Right ventricle myocardium inferior (tissue), 1 donor: Measurements from ENCODE around the gene TTLL7. TPM values are rescaled to one million over a fixed set of nuclear protein-coding genes. Genes with fewer than 3 reads are reported as not detected.
"Not testable (repeated sequence)": the region's sequence is repeated elsewhere in the genome, so short reads cannot be mapped to it uniquely, and the experiment has no call there.

Experiments used
- ATAC-seq: fragments of 200-7000 bp; cut with Tn5 transposase; one replicate; pipeline ENCODE4 v1.9.1; 2020; ENCODE audit warnings: mild to moderate bottlenecking, moderate library complexity
- DNase-seq: peaks from one replicate; pipeline ENCODE4 v3.0.0; 2021; ENCODE audit errors: missing footprints
- intact Hi-C: fragments of 100-400 bp; cut with DNase I; formaldehyde crosslinking; loops from one replicate; pipeline ENCODE4 v1.11.0; 2022
- total RNA-seq: library from RNA; stranded (reverse); fragmentation: NEBNext Ultra II Directional; extraction: Animal tissue kit (Norgen Biotek cat#: 25700); gene quantifications from one replicate; pipeline ENCODE4 v1.2.1, GENCODE V29; 2021
- donor health status: DM: no; HTN: yes; CAD: no; lungs with severe emphysema.

Gene TTLL7
- total RNA-seq, 1 donor from 2014 or later, result 3.7 TPM

DNA sequence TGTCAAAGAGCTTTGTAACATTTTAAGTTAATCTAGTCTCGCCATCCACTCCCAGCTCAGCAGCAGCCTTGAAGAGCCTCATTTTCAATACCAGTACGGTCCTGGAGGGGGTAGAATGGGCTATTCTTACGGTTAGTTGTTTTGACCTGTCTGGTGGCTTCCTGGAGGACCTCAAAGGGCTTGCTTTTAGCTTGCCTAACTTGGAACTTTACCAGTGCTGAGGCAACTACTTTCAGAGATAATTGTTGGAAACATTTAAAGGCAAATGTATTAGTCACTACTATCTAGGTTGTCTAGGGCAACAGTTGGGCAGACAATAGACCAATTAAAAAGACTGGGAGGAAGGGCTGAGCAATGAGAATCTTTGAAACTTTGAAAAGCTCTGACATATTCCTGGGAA is 56.0 kb downstream of the TTLL7 start:
- intact Hi-C loops, result no loop called here
- DNase-seq (no peak), ATAC-seq (no peak)

GRCh38 chr1:83934550-83934949 is 64.4 kb downstream of the TTLL7 start:
- DNase-seq (no peak), ATAC-seq (no peak)
- intact Hi-C loops, result loop anchor here (5.0 kb wide), 1 partner anchor 498 kb away; no protein-coding TSS in a partner anchor

DNA sequence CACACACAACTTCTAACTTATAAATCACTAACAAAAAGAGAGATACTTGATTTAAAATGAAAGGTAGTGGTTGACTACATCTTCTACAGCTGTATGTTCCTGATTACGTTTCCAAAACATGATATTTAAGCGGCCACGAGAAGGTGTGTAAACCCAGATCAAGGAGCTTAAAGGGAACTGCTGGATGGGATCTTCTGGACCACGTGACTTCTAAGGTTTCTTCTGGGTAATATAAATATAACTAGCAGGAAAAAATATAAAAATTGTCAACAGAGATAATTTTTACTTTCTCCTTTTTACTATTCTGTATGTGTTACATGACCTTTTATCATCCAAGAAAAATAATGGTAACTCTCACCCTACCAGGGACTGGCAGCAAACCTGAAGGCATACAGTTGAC is 66.2 kb downstream of the TTLL7 start:
- ATAC-seq (no peak), DNase-seq (no peak)
- intact Hi-C loops, result loop anchor here (5.0 kb wide), 1 partner anchor 500 kb away; no protein-coding TSS in a partner anchor

DNA sequence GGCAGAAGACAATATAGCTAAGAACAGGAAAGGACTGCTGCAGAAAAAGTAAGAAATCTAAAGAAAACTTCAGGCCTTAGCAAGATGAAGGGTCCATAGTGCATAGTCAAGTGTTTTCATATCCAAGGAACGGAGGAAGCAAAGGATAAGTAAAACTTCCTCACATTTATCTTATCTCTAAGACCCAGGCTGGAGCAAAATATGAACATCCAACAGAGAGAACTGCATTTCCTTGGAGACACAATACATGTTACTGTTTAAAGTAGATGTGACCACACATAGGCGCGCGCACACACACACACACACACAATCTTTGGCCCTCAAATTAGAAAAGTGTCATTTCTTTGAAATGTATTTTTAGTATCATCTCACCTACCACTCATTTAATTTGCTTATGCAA is 66.7 kb downstream of the TTLL7 start:
- no peak for DNase-seq
- intact Hi-C loops, result loop anchor here (5.0 kb wide), 1 partner anchor 500 kb away; no protein-coding TSS in a partner anchor
- no peak for ATAC-seq

DNA sequence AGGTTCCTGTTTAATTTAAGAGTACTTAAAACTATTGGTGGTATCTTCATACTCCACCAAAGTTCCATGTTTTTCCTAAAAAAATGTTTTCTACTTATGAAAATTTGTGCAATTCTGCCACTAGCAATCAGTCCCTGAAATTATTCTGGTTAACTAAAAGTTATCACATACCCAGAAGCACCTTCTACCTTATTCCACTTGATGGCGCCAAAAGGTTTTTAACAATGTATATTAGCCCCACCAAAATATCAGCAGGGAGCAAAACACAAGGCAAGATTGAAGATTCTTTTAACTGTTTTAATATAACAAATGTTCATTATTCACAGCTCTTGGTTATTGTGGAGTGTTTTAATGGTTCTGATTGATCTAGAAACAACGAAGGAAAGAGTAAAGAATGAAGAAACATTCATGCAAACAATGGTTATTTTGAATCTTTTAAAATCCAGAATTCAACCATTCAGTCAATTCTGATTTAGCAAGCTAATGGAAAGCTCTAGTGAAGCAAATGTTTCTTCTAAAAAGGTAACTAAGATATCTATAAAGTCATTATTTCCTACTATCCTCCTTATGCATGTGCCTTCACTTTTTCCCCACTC is 67.2 kb downstream of the TTLL7 start:
- DNase-seq (no peak), ATAC-seq (peak; percentile 63)
- intact Hi-C loops, result loop anchor here (1.0 to 5.0 kb wide), 2 partner anchors 191 to 501 kb away; no protein-coding TSS in a partner anchor

DNA sequence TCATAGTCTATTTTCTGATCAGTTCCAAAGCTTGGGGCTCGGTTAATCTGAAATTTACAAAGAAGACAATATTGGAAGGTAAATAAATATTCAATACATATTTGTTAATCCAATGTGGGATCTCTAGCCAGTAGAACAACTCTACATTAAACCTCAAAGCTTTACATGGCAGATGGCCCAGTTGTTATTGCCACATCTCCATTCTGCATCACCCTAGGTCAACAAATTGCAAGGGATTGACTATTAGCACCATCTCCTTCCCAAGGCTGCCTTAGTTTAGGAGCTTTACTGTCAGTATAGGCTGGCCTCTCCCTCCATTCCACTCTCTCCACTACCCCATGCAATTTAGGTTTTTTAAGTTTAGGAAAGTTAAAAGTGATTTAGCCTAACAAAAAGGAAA is 69.7 kb downstream of the TTLL7 start:
- ATAC-seq (no peak), DNase-seq (no peak)
- intact Hi-C loops, result loop anchor here (10.0 kb wide), 1 partner anchor 826 kb away; no protein-coding TSS in a partner anchor

GRCh38 chr1:83928396-83928795 is 70.5 kb downstream of the TTLL7 start:
- ATAC-seq (peak; percentile 59), DNase-seq (no peak)
- intact Hi-C loops, result loop anchor here (10.0 kb wide), 1 partner anchor 826 kb away; no protein-coding TSS in a partner anchor

DNA sequence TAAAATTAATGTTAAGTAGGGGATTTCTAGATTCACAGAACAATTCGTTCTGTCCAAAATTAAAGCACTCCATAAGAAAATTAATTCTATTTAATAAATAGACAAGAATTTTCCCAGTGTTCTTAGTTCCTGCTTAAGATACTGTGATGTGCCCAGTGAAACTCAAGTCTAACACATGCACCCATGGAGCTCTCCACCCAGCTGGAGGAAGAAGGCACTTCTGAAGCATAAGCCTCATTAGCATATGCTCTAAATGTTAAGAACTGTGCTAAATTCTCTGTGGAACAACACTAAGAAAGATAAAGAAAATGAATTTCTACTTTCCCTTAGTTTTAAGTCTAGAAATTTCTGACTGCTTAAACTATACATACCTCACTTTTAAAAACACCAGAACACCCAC is 71.2 kb downstream of the TTLL7 start:
- no peak for DNase-seq
- intact Hi-C loops, result loop anchor here (10.0 kb wide), 1 partner anchor 827 kb away; no protein-coding TSS in a partner anchor

GRCh38 chr1:83927061-83927460 is 71.9 kb downstream of the TTLL7 start:
- no peak for ATAC-seq
- intact Hi-C loops, result loop anchor here (10.0 kb wide), 1 partner anchor 828 kb away; no protein-coding TSS in a partner anchor
- no peak for DNase-seq

More for the DNA sequence above, 71.2 kb downstream of the TTLL7 start:
- ATAC-seq, result no peak

DNA sequence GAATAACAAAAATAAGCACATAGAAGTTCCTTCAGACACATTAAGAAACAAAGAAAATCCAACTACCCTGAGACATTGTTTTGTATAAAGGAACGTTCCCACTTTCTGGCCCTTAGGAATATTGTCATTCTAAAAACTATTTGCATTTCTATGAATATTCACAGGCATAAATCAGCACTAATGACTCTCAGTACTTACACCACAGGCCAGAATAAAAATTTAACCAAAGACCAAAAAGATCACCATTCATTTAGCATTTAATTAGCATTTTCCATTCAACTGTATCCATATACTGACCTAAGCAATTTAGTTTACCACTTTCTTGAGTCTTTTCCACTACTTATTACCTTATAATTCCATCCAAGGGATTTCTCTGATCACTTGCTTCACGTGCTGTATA is 75.4 kb downstream of the TTLL7 start:
- no peak for ATAC-seq
- intact Hi-C loops, result loop anchor here (10.0 kb wide), 1 partner anchor 831 kb away; no protein-coding TSS in a partner anchor
- DNase-seq, result no peak

- ATAC-seq (no peak), DNase-seq (no peak)
- intact Hi-C loops, result loop anchor here (10.0 kb wide), 1 partner anchor 832 kb away; no protein-coding TSS in a partner anchor
Measured at GRCh38 chr1:83922431-83922830, 76.5 kb downstream of the TTLL7 start.

DNA sequence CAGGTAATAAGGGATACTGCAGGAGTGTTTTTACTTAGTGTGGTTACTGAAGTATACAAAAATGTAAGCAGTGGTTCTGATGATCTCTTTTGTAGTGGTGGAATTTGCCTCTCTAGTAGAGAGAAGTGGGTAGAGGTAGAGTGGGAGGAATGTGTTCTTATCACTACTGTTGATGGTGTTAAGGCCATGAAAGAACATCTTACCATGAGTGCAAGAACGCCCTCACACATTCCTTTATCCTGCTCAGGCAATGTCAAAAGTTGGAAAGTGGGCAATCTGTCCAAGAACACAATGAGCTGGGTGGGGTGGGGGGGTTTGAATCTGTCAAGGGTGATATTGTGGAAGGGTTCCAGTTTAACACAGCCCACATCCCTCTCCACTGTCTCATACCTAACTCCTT is 78.6 kb downstream of the TTLL7 start:
- no peak for DNase-seq
- intact Hi-C loops, result loop anchor here (10.0 kb wide), 1 partner anchor 834 kb away; no protein-coding TSS in a partner anchor
- no peak for ATAC-seq

- no peak for DNase-seq
- intact Hi-C loops, result loop anchor here (10.0 kb wide), 1 partner anchor 835 kb away; no protein-coding TSS in a partner anchor
- no peak for ATAC-seq
Measured at GRCh38 chr1:83919872-83920271, 79.1 kb downstream of the TTLL7 start.

GRCh38 chr1:83918688-83919285 is 80.1 kb downstream of the TTLL7 start:
- DNase-seq, result no peak
- ATAC-seq, result no peak
- intact Hi-C loops, result no loop called here

GRCh38 chr1:83917959-83918358 is 81.0 kb downstream of the TTLL7 start:
- no peak for ATAC-seq
- intact Hi-C loops, result no loop called here
- no peak for DNase-seq

GRCh38 chr1:83916094-83916493 is 82.8 kb downstream of the TTLL7 start:
- ATAC-seq, intact Hi-C loops, DNase-seq: not testable (repeated sequence)

DNA sequence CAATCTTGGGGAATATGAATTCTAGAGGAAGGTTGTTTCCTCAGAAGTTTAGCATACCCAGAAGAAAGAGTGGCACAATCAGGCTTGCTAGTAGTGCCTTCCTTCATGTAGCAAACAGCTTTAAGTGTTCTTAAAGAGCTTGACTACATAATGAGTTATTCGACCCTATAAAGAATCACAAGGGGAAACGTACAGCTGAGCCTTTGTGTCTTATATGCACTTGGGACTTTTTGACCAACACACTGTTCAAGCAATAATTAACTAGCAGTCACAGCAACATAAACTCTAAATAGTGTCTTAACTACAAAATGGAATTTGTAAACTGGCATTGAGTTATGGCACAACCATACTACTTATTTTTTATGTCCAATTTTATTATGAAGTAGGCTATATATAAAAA is 86.1 kb downstream of the TTLL7 start:
- ATAC-seq, result no peak
- DNase-seq, result no peak
- intact Hi-C loops, result no loop called here

DNA sequence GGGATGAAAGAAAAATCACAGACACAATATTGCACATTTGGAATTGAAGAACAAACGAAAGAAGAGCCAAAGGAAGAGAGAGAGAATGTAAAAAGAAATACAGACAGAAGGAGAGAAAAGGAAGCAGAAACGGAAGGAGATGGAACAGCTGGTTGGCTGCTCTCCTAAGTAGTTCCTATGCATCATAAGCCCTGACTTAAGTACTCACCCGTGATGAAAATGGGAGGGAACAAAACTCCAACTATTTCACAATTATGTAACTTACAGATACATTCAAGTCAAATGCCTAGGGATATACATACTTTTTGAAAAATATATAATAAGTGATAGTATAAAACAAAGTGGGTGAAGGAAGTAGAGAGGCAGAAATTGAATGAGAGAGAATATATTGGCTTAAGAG is 88.5 kb downstream of the TTLL7 start:
- ATAC-seq (no peak), DNase-seq (no peak)
- intact Hi-C loops, result no loop called here

GRCh38 chr1:83909687-83910086 is 89.2 kb downstream of the TTLL7 start:
- DNase-seq (no peak), ATAC-seq (no peak)
- intact Hi-C loops, result no loop called here

DNA sequence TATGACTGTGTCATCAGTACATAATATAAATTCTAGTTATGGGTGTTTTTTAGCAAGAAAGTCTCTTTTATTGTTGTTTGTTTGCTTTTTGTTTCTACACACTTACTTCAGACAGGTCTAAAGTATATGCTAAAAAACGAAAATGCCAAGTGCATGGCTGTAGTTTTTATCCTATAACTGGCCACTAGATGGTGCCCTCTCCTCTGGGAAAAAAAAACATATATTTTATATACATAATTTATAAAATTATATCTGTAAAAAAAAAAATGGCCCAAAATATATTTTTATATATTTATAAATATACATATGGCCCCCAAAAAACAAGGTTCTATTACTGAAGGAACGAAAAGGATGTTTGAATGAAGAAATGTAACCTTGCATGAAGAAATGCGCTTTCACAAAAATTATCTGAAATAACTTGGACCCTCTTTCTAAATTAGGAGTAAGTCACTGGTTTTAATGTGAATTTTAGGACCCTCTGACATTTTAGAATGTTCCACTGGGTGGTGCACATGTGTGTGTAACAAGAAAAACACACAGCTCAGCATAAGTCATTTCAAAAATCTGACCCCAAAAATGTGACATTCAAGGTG is 93.5 kb downstream of the TTLL7 start:
- ATAC-seq (no peak), DNase-seq (no peak)
- intact Hi-C loops, result no loop called here
